Measurements from ENCODE around the gene BMX.

BMX gene

DNA sequence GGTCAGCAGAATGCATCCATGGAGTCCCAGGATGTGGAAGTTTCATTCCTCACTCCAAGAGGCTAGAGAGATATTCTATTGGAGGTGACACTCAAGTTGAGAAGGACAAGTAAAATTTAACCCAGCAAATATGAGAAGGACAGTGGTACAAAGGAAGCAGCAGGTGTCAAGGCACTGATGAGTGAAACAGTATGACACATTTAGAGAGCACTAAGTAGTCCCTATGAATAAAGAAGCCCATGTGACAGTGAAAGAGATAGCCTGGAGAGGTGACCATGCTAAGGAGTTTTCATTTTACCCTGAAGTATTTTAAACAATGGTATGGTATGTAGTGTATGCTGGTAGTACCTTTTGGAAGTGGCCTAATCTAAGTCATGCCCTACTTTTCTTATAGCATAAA is 9.2 kb downstream of the BMX start:
- no peak for DNase-seq

DNA sequence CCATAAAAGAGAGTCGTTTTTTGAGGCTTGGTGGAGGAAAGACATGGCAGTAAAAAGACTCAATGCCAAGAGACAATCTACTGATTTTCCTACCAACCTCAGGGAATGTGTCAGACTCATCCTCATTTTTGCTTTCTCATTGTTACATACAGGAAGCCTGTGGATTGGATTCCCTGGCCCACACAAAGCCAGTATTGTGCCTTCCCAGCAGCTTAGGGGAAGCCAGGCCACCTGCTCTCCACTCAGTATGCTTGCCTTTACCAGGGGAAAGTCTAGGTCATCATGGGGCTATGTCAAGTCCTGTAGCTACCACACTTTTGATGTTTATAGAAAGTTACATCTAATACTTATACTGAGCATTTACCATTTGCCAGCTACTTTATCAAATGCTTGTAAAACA is 11.0 kb downstream of the BMX start:
- no peak for DNase-seq

- DNase-seq: no peak
Measured at GRCh38 chrX:15512401-15512965, 11.9 kb downstream of the BMX start.

GRCh38 chrX:15514279-15514678 is 13.7 kb downstream of the BMX start:
- no peak for DNase-seq

GRCh38 chrX:15515931-15516330 is 15.3 kb downstream of the BMX start:
- no peak for DNase-seq

- no peak for DNase-seq
Measured at GRCh38 chrX:15522464-15522863, 21.9 kb downstream of the BMX start.

GRCh38 chrX:15523088-15523487 is 22.5 kb downstream of the BMX start:
- no peak for DNase-seq

- no peak for DNase-seq
Measured at GRCh38 chrX:15524417-15524816, 23.8 kb downstream of the BMX start.

GRCh38 chrX:15525664-15526416 is 25.2 kb downstream of the BMX start:
- DNase-seq: peak; percentile 3

GRCh38 chrX:15529165-15529564 is 28.6 kb downstream of the BMX start:
- DNase-seq: no peak

- no peak for DNase-seq
Measured at GRCh38 chrX:15530318-15530717, 29.7 kb downstream of the BMX start.

DNA sequence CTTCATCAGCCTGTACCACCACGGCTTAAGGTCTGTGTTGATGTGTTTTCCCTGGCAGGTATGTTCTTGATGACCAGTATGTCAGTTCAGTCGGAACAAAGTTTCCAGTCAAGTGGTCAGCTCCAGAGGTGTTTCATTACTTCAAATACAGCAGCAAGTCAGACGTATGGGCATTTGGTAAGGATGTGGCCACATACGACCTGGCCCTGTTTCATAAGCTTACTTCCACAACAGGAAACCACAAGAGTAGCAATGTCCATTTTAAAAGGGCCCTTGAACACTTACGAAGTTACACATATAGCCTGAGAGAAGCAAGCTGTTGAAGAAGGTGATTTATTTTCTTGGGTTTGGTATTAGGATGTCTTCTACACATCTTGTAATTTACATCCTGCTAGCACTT is 46.1 kb downstream of the BMX start:
- DNase-seq: no peak

DNA sequence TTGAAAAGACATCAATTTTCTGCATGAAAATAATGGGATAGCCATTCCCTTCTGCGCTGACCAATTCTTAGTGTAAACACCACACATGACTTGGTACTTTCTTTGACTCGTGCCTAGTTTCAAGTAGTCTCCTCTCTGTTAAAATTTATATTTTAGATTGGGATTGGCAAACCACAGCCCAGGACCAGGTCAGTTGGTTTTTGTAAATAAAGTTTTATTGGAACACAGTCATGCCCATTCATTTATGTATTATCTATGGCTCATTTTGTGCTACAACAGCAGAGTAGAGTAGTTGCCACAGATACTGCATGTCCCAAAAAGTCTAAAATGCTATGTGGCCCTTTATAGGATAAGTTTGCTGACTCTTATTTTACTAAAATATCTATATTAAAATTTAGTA is 46.7 kb downstream of the BMX start:
- DNase-seq: no peak

DNA sequence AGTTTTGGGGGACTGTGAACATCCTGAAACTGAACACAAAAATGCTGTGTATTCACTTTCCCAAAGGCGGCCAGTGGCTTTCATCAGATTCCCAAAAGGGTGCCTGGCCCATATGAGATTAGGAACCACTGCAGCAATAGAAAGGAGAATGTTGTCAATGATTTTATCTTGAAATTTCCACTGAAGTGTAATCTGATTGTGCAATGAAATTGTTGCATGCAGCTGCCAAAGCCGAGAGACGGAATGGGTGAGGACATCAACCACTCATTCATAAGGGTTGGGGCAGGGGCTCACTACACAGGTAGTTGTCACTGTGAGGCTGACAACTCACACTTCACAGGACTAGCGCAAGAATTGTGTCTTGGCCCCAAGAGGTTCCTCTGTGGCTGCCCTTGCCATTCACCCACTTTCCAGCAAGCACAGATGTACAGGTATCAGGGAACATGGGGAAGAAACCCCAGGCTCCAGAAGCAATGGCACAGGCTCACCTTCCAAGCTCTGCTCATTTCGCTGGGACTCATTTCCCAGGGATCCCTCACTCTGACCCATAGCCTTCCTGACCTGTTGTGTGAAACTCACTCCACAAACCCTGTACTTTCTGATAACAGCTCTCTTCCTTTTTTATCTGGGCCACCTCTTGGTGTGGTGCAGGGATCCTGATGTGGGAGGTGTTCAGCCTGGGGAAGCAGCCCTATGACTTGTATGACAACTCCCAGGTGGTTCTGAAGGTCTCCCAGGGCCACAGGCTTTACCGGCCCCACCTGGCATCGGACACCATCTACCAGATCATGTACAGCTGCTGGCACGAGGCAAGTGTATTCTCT is 48.8 kb downstream of the BMX start:
- DNase-seq: no peak

- no peak for DNase-seq
Measured at GRCh38 chrX:15559227-15559626, 58.6 kb downstream of the BMX start.

GRCh38 chrX:15560924-15561323 is 60.3 kb downstream of the BMX start:
- DNase-seq: no peak

GRCh38 chrX:15563056-15563455 is 62.4 kb downstream of the BMX start:
- no peak for DNase-seq

DNA sequence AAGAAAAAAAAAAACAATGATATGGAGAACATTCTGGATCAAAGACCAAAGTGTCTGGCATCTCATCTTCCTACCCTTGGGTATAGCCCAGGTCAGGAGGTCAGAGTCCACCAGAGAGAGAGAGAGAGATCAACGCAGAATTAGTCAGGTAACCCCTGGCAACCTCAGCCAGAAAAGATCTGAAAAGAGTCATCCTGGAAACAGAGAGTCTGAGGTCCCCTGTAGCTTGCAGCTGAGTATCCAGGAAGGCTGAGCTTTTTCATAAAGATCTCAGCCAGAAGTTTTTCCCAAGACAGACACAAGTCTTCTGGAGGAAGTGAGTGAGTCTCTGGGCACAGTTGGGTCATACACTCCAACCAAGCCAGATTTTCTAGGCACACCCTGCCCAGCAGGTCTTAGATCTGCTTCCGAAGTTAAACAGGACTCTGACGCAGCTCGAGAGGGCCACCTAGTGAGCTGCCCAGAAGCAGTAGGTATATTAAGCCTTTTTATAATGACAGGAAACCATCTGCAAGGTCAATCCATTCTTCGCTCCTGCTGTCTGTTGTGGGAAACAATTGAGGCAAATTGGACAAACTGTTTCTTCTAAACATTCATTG is 64.5 kb downstream of the BMX start:
- DNase-seq: peak; percentile 1

GRCh38 chrX:15566244-15566643 is 65.6 kb downstream of the BMX start:
- DNase-seq: no peak

GRCh38 chrX:15567267-15567666 is 66.7 kb downstream of the BMX start:
- DNase-seq: no peak

GRCh38 chrX:15567886-15568616 is 67.4 kb downstream of the BMX start:
- peak; percentile 16 for DNase-seq

- DNase-seq: no peak
Measured at GRCh38 chrX:15570145-15570544, 69.5 kb downstream of the BMX start.

- DNase-seq: no peak
Measured at GRCh38 chrX:15574017-15574416, 73.4 kb downstream of the BMX start.

All from NCI-H2081 treated with DMSO at 0.1 percent for 48 hours (cell line).